ENCODE measurements around the gene SYT9.

- no peak for TF ChIP-seq CTCF (IDR thresholded peaks at IDR 0.05)
- no peak for TF ChIP-seq JUND (IDR thresholded peaks at IDR 0.05)
- no peak for TF ChIP-seq POLR2AphosphoS5 (IDR thresholded peaks at IDR 0.05; ENCODE audit: low read depth, low read length)
- TF ChIP-seq RAD21 (IDR thresholded peaks at IDR 0.05; ENCODE audit: low read length) = no peak
- TF ChIP-seq FOXM1 (IDR thresholded peaks at IDR 0.05; ENCODE audit: low read depth) = no peak
- TF ChIP-seq EZH2phosphoT487 (IDR thresholded peaks at IDR 0.05; ENCODE audit: borderline replicate concordance, low read depth) = no peak
- no peak for TF ChIP-seq REST (IDR thresholded peaks at IDR 0.05; ENCODE audit: low read depth, low read length)
- TF ChIP-seq CHD2 (IDR thresholded peaks at IDR 0.05; ENCODE audit: low read length, partially characterized antibody) = no peak
- TF ChIP-seq SIN3A (IDR thresholded peaks at IDR 0.05; ENCODE audit: borderline replicate concordance, low read depth, low read length) = no peak
- TF ChIP-seq, protein P1, sequence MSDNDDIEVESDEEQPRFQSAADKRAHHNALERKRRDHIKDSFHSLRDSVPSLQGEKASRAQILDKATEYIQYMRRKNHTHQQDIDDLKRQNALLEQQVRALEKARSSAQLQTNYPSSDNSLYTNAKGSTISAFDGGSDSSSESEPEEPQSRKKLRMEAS (IDR thresholded peaks at IDR 0.05; ENCODE audit: low read depth) = no peak
- TF ChIP-seq TEAD4 (IDR thresholded peaks at IDR 0.05; ENCODE audit: borderline replicate concordance, insufficient read depth) = no peak
- no peak for TF ChIP-seq TAF1 (IDR thresholded peaks at IDR 0.05; ENCODE audit: borderline replicate concordance, low read depth, low read length)
These were observed at the start of gene SYT9 for GRCh38 chr11:7251836-7252682.
